HG02759 (cell line): ENCODE results near the gene ATP11B.

Source experiments
- ATAC-seq: cut with Tn5 transposase; IDR thresholded peaks from one replicate; pipeline ENCODE4 v1.9.1; 2021; ENCODE audit warnings: mild to moderate bottlenecking, moderate library complexity; ENCODE audit not compliant: unreplicated experiment

ATP11B gene

DNA sequence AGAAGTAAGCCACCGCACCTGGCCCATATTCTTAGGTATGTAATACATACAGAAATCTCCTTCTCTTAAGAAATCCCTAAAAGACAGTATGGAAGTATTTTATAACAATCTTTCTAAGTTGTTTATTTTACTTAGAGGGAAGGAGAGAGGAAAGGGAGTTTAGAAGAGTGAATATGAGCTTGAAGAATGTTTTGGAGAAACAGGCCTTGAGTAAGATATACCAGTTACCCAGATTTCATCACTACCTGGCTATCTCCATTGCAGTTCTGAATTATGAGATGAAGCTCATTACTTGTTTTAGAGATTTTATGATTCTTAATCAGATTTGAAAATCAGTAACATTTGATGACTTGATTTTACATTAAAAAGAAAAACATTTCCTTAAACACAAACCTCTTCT lies 115.2 kb downstream of the ATP11B start:
- no peak for ATAC-seq

DNA sequence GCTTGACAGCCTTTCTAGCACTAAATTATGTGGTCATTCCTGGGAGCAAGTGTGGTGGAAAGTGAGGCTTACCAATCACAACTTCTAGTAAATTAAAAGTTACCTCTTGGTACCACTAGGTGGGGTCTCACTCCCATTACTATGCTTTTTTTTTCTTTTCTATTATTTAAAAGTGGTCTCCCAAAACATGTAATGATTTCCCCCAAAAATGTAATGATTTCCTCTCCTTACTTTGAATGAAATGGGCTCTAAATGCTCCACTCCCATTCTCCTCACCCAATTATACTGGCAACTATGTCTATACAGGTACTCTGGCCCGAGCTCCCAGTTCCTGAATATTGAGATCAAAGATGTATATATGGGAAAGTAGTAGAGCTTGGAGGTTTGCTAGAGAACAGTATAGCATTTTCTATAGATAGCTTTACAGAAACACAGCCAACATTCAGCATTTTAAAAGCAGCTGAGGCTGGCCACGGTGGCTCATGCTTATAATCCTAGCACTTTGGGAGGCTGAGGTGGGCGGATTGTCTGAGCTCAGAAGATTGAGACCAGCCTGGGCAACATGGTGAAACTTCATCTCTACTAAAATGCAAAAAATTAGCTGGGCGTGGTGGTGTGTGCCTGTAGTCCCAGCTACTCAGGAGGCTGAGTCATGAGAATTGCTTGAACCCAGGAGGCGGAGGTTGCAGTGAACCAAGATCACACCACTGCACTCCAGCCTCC lies 116.2 kb downstream of the ATP11B start:
- ATAC-seq = no peak

DNA sequence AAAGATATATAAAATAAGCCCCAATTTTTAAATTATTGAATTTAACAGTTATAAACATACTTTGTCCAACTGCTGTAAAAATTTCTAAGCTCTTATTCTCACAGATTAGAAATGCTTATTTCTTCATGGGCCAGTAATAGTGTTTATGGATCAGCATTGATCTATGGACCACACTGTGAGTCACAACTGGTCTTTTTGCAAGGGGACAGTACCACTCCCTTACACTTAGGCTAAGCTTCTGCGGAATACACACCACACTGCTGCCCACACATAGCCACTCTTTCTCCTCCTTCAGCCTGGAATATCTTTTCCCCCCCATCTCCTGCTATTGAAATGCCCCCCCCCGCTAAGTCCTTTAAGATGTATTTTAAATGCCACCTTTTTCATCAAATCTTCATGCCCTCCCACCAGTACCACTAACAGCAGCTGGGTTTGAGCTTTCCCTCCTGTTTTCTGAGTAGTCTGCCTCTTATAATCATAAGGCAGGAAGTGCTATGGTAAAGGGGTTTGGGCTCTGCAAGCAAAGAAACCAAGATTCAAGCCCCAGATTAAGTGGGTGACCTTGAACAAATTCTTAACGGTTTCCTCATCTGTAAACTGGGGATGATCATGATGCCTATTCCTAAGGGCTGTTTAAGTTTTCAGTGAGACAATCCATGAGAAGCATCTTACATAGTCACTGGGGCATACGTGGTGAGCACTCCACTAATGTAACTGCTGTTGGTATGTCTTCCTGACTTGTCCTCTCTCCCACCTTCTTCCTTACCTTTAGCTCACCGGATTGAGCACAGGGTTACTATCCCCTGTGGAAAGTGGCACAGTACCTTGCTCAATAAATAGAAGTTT lies 117.9 kb downstream of the ATP11B start:
- no peak for ATAC-seq

DNA sequence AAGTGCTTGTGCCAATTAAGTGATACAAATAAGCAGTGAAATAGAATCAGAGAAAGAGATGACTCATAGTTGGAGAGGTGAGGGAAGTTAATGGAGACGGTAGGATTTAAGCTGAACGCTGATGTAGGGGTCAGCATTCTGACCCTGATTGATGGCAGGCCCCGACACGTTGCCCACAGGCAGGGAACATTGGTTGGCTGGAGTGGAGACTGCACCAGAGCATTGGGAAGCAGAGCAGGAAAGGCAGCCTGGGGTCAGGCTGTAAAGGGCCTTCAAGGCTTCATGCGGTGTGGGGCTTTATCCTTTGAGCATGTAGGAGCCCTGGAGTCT lies 118.4 kb downstream of the ATP11B start:
- ATAC-seq = no peak

DNA sequence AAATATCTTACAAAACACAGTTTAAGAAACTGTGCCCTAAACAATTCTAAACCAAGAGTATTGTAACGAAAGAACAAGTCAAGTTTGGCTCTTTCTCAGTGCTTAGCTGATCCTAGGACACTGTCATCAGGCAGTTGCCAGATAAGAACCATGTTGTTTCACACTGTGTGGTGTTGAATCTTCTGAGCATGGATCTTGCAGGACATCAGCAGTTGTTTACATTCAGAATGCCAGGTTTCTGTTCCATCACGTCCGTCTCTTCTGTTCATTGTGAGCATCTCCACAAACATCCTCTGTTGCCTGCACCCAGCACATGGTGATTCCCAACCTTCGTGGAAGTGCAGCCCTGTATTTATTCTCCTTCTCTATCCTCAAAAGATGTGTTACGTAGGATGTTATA lies 119.2 kb downstream of the ATP11B start:
- no peak for ATAC-seq

DNA sequence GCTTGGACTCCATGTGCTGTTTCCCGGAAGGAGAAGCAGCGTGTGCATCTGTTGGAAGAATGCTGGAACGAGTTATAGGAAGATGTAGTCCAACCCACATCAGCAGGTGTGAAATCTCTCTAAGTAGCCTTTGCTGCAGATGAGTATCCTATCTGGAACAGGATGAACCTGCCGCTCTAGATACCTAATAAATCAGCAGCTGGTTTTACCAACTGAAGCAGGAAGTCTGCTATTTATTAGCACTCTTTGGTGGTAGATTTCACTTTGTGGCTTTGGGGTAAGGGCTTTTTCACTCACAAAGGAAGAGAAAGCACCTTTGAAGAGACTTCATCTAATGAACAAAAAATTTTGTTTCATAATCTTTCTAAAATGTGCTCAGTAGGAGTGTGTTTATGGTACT lies 120.6 kb downstream of the ATP11B start:
- ATAC-seq = peak; percentile 87

DNA sequence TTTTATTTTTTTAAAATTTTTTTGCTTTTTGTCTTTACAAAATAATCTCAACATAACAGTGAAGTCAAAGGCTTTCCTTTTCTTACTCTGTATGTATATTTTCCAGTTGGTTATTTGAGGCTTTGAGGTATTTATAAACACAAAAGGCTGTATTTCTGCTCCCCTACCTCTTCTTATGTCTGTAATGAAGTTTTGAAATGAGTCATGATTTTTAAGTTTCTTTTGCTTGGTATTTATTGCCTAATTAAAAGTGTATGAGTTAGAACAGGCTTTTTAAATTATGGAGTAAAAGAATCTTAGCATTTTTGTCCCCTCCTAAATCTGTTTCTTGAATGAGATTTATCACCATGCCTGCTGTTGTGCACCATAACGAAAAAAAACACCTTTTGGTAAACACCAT lies 121.0 kb downstream of the ATP11B start:
- peak; percentile 44 for ATAC-seq

DNA sequence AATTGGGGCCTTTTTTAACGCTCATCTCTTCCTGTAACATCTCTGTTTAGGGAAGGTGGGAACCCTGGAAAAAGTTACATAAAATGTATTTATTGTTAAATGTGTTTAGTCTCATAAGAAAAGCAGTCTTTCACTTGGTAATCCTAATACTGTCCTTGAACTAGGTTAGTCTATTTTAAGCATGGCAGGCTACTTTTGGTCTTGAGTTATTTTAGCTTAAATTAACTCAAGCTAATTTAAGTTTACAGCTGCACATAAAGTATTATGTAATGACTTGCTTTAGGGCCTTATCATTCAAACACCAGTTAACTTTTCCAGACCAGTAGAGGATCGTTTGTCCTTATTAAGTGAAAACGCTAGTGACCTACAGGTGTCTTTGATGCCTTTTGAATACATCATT lies 123.8 kb downstream of the ATP11B start:
- no peak for ATAC-seq

DNA sequence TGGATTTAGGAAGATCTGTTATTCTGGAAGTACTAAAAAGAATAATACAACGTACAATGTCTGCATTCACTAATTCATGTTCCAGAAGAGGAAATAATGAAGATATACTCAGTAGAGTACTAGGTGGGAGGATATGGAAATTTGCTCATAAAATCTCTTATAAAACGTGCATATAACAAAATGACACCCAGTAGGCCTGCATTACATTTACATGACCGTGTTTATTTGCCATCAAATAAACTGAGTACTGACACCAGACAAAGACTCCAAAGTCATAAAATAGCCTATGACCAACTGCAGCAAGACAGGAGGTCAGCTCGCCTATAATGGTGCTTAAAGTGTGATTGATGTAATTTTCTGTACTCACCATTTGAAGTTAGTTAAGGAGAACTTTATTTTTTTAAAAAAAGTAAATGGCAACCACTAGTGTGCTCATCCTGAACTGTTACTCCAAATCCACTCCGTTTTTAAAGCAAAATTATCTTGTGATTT lies 126.6 kb downstream of the ATP11B start:
- no peak for ATAC-seq

DNA sequence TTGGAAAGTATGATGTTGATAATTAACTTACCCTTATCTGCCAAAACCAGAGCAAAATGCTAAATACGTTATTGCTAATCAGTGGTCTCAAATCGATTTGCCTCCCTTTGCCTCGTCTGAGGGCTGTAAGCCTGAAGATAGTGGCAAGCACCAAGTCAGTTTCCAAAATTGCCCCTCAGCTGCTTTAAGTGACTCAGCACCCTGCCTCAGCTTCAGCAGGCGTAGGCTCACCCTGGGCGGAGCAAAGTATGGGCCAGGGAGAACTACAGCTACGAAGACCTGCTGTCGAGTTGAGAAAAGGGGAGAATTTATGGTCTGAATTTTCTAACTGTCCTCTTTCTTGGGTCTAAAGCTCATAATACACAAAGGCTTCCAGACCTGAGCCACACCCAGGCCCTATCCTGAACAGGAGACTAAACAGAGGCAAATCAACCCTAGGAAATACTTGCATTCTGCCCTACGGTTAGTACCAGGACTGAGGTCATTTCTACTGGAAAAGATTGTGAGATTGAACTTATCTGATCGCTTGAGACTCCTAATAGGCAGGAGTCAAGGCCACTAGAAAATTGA lies 127.3 kb downstream of the ATP11B start:
- ATAC-seq = no peak

DNA sequence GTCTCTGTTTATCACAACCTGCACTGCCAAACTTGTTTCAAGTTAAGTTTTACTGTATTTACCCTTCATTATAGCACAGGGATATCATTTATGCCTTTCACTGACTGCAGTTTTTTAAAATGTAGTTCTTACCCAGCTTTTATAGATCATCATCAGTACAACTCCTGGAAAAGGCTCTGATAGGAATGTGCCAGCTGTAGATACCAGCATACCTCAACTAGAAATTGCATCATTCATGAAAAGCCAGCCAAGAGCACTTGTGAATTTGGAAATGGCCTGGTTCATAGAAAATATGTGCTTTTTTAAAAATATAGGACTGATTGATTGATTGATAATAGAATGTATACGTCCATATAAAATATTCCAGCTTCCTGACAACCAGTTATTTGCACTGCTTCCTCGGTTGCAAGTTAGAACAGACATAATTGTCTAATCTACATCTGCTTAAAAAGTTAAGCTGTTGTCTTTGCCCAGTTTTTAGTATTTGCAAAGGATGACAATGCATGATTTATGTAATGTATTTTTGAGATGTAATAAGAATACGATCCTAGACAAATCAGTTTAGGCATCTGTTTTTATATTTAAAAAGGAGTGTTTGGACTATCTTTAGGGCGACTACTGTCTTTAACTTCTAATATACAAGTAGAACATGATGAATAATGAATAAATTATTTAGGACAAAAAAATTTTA lies 128.5 kb downstream of the ATP11B start:
- no peak for ATAC-seq

DNA sequence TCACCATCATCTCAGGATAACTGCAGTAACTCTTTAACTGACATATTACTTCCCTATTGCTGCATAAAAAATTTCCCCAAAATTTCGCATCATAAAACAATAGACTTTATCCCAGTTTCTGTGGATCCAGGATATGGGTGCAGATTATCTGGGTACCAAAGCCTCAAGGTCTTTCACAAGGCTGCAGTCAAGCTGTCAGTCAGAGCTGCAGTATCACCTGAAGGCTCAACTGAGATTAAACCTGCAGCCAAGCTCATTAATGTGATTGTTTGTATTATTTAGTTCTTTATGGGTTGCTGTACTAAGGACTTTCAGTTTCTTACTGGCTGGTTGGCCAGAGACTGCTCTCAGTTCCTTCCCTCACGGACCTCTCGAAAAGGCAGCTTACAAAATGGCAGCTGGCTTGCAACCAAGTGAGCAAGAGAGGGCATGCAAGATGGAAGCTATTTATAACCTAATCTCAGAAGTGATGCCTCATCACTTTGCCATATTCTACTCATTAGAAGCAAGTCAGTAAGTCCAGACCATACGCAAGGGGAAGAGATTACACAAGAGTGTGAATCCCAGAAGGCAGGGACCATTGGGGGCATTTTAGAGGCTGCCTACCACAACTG lies 132.1 kb downstream of the ATP11B start:
- ATAC-seq = peak; percentile 91

DNA sequence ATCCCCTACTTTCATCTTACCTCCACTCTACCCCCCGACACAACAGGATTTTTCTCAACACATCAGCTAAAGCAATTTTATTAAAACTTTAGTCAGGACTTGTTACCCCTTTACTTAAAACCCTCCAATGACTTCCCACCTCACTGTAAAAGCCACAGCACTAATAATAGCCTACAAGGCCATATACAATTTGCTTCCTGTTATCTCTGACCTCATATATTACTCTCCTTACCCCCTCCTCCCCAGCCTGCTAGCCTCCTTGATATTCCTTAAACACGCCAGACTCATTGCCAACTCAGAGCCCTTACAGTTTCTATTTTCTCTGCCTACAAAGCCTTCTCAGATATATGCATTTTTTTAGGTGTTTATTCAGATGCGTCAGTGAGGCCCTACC lies 132.6 kb downstream of the ATP11B start:
- peak; percentile 5 for ATAC-seq

DNA sequence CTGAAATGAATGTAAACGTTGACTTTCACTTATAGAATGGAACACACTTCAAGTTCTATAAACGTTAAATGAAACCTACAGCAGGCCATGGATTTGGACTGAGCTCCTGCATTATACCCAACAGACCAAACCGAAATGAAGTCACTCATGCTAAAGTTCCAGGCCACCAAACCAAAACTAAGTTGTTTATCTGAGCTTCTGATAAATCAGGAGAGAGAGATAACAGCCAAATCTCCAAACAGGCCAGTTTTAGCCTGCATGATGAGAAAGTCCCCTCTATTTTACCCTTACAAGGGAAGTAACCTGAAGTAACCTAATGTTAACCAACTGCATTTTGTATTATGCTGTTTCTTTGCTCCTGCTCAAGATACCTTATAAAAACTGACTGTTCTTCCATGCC lies 142.5 kb downstream of the ATP11B start:
- no peak for ATAC-seq

DNA sequence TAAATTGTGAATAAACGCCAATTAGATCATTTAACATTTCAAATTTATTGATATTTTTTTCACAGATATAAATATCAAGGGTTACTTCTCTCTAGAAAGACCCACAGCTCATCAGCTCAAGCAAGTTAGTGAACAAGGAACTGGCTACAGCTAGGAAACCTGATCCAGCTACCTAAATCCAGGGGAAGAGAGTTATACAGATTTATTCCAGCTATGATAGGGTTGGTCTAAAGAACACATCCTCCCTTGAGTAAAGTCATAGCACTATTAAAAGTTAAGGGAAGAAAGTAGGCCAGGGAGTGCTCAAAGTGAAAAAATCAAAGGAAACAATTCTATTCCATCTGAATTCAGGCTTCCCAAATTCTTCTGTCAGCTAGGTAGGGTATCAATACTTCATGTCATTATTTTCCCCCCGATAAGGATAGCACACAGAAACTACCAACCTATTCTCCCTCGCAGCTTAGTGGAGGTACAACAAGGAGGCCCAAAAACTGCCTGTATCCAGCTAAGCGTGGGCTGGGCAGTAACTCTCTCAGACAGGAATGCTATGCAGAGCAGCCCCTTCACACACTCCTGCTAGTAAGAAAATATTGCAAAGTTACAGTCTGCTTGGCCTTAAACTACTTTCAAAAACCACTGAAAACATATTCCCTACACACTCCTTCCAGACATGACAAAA lies 143.1 kb downstream of the ATP11B start:
- no peak for ATAC-seq

DNA sequence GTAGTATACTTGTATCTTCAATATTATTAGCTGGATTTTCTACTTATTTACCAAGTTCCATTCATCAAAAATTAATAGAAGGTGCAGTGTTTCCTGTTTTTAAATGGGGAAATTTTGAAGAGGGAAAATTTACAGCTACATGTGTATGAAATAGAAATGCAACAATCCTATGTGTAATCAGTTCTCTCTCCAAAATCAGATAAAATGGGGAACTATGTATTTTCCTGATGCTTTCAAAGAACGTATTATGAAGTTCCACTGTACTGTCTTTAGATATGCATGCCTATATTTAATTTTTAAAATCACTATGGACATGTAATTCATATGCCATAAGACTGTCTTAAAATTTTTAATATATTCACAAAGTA lies 143.6 kb downstream of the ATP11B start:
- no peak for ATAC-seq

DNA sequence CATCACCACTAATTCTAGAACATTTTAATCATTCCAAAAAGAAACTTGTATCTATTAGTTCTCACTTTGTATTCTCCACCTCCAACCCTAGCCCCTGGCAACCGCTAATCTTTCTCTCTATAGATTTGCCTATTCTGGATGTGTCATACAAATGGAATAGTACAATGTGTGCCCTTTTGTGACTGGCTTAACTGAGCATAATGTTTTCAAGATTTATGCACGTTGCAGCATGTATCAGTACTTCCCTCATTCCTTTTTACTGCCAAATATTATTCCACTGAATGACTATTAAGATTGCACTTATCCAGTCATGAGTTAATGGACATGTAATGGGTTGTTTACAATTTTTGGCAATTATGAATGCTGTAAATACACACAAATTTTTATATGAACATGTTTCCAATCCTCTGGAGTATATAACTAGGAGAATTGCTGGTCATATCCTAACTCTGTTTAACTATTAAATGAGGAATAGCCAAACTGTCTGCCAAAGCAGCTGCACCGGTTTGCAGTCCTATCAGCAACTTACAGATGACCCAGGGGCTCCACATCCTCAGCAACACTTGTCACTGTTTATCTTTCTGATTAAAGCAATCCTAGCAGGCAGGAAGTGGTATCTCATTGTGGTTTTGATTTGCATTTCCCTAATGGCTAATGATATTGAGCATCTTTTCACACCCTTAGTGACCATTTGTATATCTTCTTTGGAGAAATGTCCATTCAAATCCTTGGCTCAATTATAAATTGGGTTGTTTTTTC lies 144.2 kb downstream of the ATP11B start:
- ATAC-seq = peak; percentile 88

DNA sequence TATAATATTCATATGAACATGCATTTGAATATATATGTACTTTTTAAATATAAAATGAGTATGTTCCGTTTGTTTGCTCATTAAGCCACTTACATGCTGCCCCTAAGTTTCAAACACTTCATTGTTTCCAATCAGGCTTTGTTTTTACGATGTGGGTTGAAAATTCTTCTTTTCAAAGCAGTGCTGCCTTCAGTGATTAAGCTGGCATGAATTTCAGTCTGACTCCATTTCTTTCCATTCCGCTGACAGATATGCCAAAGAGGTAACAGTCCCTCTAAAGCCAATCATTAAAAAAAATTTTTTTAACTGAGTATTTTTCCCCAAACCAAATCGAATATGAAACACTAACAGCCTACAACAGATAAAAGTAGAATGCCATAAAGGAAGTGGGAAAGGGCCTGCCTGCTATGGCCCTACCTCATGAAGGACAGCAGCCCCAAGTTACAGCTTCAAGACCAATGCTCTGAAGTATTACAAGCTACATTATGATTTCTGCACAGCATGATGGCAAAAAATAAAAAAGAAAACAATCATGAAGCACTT lies 147.0 kb downstream of the ATP11B start:
- ATAC-seq = no peak

DNA sequence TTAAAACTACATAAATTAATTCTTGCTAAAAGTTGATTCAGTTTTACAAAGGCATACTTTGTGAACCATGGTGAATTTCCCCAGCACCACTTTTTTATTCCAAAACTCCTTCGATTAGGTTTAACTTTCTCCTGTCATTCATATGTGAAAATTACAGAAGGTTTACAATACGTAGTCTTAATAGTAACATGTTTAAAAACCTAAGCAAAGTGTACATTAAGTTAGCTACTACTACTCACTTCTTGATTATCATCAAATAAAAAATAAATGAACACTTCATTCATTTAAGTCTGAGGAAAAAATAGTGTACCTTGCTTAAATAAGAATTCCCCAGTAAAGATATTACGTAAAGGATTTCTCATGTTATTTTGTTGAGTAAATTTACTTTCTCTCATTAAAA lies 148.4 kb downstream of the ATP11B start:
- ATAC-seq = no peak

DNA sequence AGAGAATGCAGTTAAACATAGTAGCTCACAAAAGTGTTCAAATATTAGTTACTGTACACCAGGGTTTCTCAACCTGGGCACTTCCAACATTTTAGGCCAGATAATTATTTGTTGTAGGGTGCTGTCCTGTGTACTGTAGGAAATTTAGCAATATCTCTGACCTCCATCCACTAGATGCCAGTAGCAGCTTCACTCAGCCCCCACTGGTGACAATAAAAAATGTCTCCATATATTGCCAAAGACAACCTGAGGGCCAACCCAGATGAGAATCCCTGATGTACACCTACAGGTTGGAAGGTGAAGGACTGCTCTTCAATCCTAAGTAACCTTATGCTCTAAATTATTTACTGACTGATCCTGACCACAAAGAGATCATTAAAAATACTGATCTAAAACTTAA lies 154.6 kb downstream of the ATP11B start:
- ATAC-seq = no peak
